H9 (cell line): Measurements from ENCODE around the gene ADARB2. TPM values are rescaled to one million over a fixed set of nuclear protein-coding genes. Genes with fewer than 3 reads are reported as not detected.

Experiments used
- DNase-seq: peaks from one replicate; pipeline ENCODE4 v3.0.0-alpha.2; 2017
- H2AFZ ChIP-seq: one replicate; pipeline ENCODE4 v1.6.1; 2013; ENCODE audit warnings: mild to moderate bottlenecking, low read length, control low read depth, moderate library complexity
- H2AK5ac ChIP-seq: 2 replicates; pipeline ENCODE4 v1.6.1; 2013; ENCODE audit warnings: low read length, control low read depth, mixed read lengths; ENCODE audit not compliant: insufficient read length
- H2BK120ac ChIP-seq: one replicate; pipeline ENCODE4 v1.6.1; 2013; ENCODE audit warnings: low read depth, mild to moderate bottlenecking, low read length, control low read depth, inconsistent platforms; ENCODE audit not compliant: poor library complexity, severe bottlenecking
- H2BK12ac ChIP-seq: 2 replicates; pipeline ENCODE4 v1.6.1; 2013; ENCODE audit warnings: low read length, control low read depth, mixed read lengths, low read depth; ENCODE audit not compliant: insufficient read length
- H2BK15ac ChIP-seq: 2 replicates; pipeline ENCODE4 v1.6.1; 2013; ENCODE audit warnings: low read depth, low read length, control low read depth
- H2BK20ac ChIP-seq: one replicate; pipeline ENCODE4 v1.6.1; 2013; ENCODE audit warnings: low read depth, mild to moderate bottlenecking, low read length, control low read depth, inconsistent platforms; ENCODE audit not compliant: poor library complexity, severe bottlenecking
- H2BK5ac ChIP-seq: 2 replicates; pipeline ENCODE4 v1.6.1; 2013; ENCODE audit warnings: low read length, control low read depth, mixed read lengths; ENCODE audit not compliant: insufficient read length
- H3K14ac ChIP-seq: 2 replicates; pipeline ENCODE4 v1.6.1; 2013; ENCODE audit warnings: low read length, control low read depth; ENCODE audit not compliant: insufficient read depth
- H3K18ac ChIP-seq: 2 replicates; pipeline ENCODE4 v1.6.1; 2013; ENCODE audit warnings: low read depth, mild to moderate bottlenecking, mixed read lengths, low read length, control low read depth; ENCODE audit not compliant: insufficient read length
- H3K23ac ChIP-seq: 2 replicates; pipeline ENCODE4 v1.6.1; 2013; ENCODE audit warnings: low read length, control low read depth, mixed read lengths, low read depth; ENCODE audit not compliant: insufficient read length
- H3K23me2 ChIP-seq: 2 replicates; pipeline ENCODE4 v1.6.1; 2013; ENCODE audit warnings: low read depth, mild to moderate bottlenecking, mixed read lengths, low read length, control low read depth; ENCODE audit not compliant: insufficient read length, poor library complexity, severe bottlenecking
- H3K27ac ChIP-seq: 2 replicates; pipeline ENCODE4 v1.5.1; 2013; ENCODE audit warnings: low read length, control low read depth, mixed read lengths, low read depth; ENCODE audit not compliant: insufficient read length
- H3K27me3 ChIP-seq: 2 replicates; pipeline ENCODE4 v1.6.1; 2013; ENCODE audit warnings: low read length, control low read depth, inconsistent platforms; ENCODE audit not compliant: insufficient read depth
- H3K4ac ChIP-seq: 2 replicates; pipeline ENCODE4 v1.6.1; 2013; ENCODE audit warnings: low read depth, mild to moderate bottlenecking, control low read depth, inconsistent platforms, low read length, moderate library complexity
- H3K4me1 ChIP-seq: 2 replicates; pipeline ENCODE4 v1.6.1; 2013; ENCODE audit warnings: low read length, control low read depth, inconsistent platforms; ENCODE audit not compliant: insufficient read depth
- H3K4me2 ChIP-seq: 2 replicates; pipeline ENCODE4 v1.6.1; 2013; ENCODE audit warnings: low read length, control low read depth, mixed read lengths; ENCODE audit not compliant: insufficient read length, insufficient read depth
- H3K56ac ChIP-seq: 2 replicates; pipeline ENCODE4 v1.6.1; 2013; ENCODE audit warnings: low read depth, mild to moderate bottlenecking, mixed read lengths, low read length, control low read depth; ENCODE audit not compliant: insufficient read length
- H3K79me1 ChIP-seq: 2 replicates; pipeline ENCODE4 v1.6.1; 2013; ENCODE audit warnings: low read depth, mild to moderate bottlenecking, moderate library complexity, low read length, control low read depth, inconsistent platforms; ENCODE audit not compliant: insufficient read depth, poor library complexity, severe bottlenecking
- H3K79me2 ChIP-seq: 2 replicates; pipeline ENCODE4 v1.6.1; 2013; ENCODE audit warnings: low read length, control low read depth, inconsistent platforms; ENCODE audit not compliant: insufficient read depth
- H3K9ac ChIP-seq: 2 replicates; pipeline ENCODE4 v1.6.1; 2013; ENCODE audit warnings: low read length, control low read depth, mixed read lengths; ENCODE audit not compliant: insufficient read length; ENCODE audit errors: extremely low read depth
- H3K9me3 ChIP-seq: one replicate; pipeline ENCODE4 v1.6.1; 2013; ENCODE audit warnings: low read depth, low read length, inconsistent platforms; ENCODE audit not compliant: control insufficient read depth
- H3T11ph ChIP-seq: one replicate; pipeline ENCODE4 v1.6.1; 2013; ENCODE audit warnings: mild to moderate bottlenecking, low read length, control low read depth, inconsistent platforms
- H4K20me1 ChIP-seq: one replicate; pipeline ENCODE4 v1.6.1; 2013; ENCODE audit not compliant: control insufficient read depth, insufficient read length, insufficient read depth
- H4K5ac ChIP-seq: 2 replicates; pipeline ENCODE4 v1.6.1; 2013; ENCODE audit warnings: low read depth, mild to moderate bottlenecking, mixed read lengths, low read length, control low read depth; ENCODE audit not compliant: insufficient read length
- H4K8ac ChIP-seq: replicated peaks from 2 replicates; pipeline ENCODE4 v1.6.1; 2013; ENCODE audit warnings: low read length, control low read depth, mixed read lengths, low read depth; ENCODE audit not compliant: insufficient read length
- H4K91ac ChIP-seq: 2 replicates; pipeline ENCODE4 v1.6.1; 2013; ENCODE audit warnings: low read depth, mild to moderate bottlenecking, moderate library complexity, mixed read lengths, low read length, control low read depth; ENCODE audit not compliant: insufficient read length
- H3K27ac Mint-ChIP-seq, 3 experiments: 2 replicates in 2 of 3; 3 replicates in 1 of 3; pipeline ENCODE4 v1.8.0; 2020 to 2021; ENCODE audit warnings: mixed read lengths in 3 of 3, mild to moderate bottlenecking in 1 of 3, moderate library complexity in 1 of 3
- H3K27me3 Mint-ChIP-seq: 2 replicates; pipeline ENCODE4 v1.8.0; 2021; ENCODE audit warnings: low read depth, mild to moderate bottlenecking, moderate library complexity, mixed read lengths
- H3K36me3 Mint-ChIP-seq, 3 experiments: 2 replicates in 2 of 3; 3 replicates in 1 of 3; pipeline ENCODE4 v1.8.0; 2020 to 2021; ENCODE audit warnings: low read depth in 3 of 3, mixed read lengths in 3 of 3; ENCODE audit not compliant: insufficient read depth in 1 of 3
- H3K4me1 Mint-ChIP-seq, 2 experiments: 2 replicates each; pipeline ENCODE4 v1.8.0; 2020; ENCODE audit warnings: mixed read lengths in 2 of 2
- H3K4me3 Mint-ChIP-seq, 2 experiments: 2 replicates in 1 of 2; 3 replicates in 1 of 2; pipeline ENCODE4 v1.8.0; 2020 to 2021; ENCODE audit warnings: mild to moderate bottlenecking in 2 of 2, mixed read lengths in 2 of 2, moderate library complexity in 1 of 2
- H3K9me3 Mint-ChIP-seq, 2 experiments: 2 replicates in 1 of 2; 3 replicates in 1 of 2; pipeline ENCODE4 v1.8.0; 2020; ENCODE audit warnings: mild to moderate bottlenecking in 2 of 2, mixed read lengths in 2 of 2, moderate library complexity in 1 of 2
- WGBS: extraction: QIAGEN DNeasy Blood & Tissue Kit; methylation state at CpG from one replicate; pipeline ENCODE4 v1.1.7; 2013; ENCODE audit warnings: missing lambda C conversion rate, low lambda C conversion rate, mixed read lengths; ENCODE audit not compliant: insufficient read length; ENCODE audit errors: extremely low coverage; 5-methylcytosine and 5-hydroxymethylcytosine counted together
- total RNA-seq: library from RNA; stranded (reverse); gene quantifications from 2 replicates; pipeline ENCODE4 v1.2.1, GENCODE V29; 2021
- TF ChIP-seq, protein P1 (sequence below): fragments of 200-600 bp; sonication (generic); conservative IDR thresholded peaks from 3 replicates; pipeline ENCODE4 v1.8.0; 2021; ENCODE audit warnings: antibody characterized with exemption, mild to moderate bottlenecking

The ADARB2 gene
- total RNA-seq, 1 experiment from 2014 or later, result 0.87 TPM

DNA sequence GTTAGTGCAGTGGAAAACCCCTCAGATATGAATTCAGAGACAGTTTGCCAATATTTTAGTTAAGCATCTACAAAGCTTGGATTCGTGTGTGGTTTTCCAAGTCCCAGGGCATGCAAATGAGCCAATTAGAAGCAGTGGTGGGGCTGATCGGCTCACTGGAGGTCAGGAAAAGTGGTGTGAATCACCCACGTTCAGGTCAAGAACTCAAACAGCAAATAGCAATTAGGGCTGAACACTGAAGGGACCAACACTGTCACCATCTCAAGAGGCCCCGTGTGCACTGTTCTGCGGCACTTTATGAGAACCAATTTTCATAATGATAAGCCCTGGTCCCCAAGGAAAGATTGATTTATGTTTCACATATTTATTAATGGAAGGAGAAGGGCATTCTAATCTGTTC is 68.9 kb downstream of the ADARB2 start:
- Histone ChIP-seq H3K79me2 (no peaks in the 10 kb centered on the region), H2BK20ac (no peak overlapping the region), H2BK120ac (no peak overlapping the region), H3K23me2 (no peaks in the 10 kb centered on the region), H3K9ac (no peak overlapping the region), H3K4me1 (peaks cover 2% of the 10 kb centered on the region; the same call in 1 of the 2 replicates), H3K18ac (no peak overlapping the region), H4K20me1 (no peaks in the 10 kb centered on the region), H3K56ac (no peak overlapping the region), H4K5ac (no peak overlapping the region), H4K91ac (no peak overlapping the region), H3K14ac (no peak overlapping the region), H2BK5ac (no peak overlapping the region), H2BK15ac (no peak overlapping the region), H3K9me3 (no peaks in the 10 kb centered on the region), H3K4me2 (no peak overlapping the region), H3K27ac (no peak overlapping the region), H3K27me3 (no peaks in the 10 kb centered on the region), H3K23ac (no peak overlapping the region), H2BK12ac (no peak overlapping the region), H3K79me1 (no peaks in the 10 kb centered on the region), H3K4ac (no peak overlapping the region), H3T11ph (no peak overlapping the region), H2AK5ac (no peak overlapping the region), H2AFZ (no peak overlapping the region), H4K8ac (no peak overlapping the region)
- TF ChIP-seq, protein P1, sequence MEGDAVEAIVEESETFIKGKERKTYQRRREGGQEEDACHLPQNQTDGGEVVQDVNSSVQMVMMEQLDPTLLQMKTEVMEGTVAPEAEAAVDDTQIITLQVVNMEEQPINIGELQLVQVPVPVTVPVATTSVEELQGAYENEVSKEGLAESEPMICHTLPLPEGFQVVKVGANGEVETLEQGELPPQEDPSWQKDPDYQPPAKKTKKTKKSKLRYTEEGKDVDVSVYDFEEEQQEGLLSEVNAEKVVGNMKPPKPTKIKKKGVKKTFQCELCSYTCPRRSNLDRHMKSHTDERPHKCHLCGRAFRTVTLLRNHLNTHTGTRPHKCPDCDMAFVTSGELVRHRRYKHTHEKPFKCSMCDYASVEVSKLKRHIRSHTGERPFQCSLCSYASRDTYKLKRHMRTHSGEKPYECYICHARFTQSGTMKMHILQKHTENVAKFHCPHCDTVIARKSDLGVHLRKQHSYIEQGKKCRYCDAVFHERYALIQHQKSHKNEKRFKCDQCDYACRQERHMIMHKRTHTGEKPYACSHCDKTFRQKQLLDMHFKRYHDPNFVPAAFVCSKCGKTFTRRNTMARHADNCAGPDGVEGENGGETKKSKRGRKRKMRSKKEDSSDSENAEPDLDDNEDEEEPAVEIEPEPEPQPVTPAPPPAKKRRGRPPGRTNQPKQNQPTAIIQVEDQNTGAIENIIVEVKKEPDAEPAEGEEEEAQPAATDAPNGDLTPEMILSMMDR, result no peak
- Mint-ChIP-seq H3K27ac (no peak overlapping the region), H3K4me1 (peaks cover 3 to 5% of the 10 kb centered on the region in 2 experiments), H3K27me3 (peaks cover 2% of the 10 kb centered on the region; the same call in 1 of the 2 replicates), H3K4me3 (no peak overlapping the region), H3K36me3 (no peaks in the 10 kb centered on the region), H3K9me3 (no peaks in the 10 kb centered on the region)
- DNase-seq, result no peak
- WGBS, result no CpG with 5 or more reads among the region's 5 CpGs
